ENCODE results near the gene TRMO. TPM values are rescaled to one million over a fixed set of nuclear protein-coding genes. Genes with fewer than 3 reads are reported as not detected.

The TRMO gene
- total RNA-seq, 4 donors from 2014 or later, result 14.3 to 25.3 (median 16.8) TPM

GRCh38 chr9:97864396-97864795 lies 57.9 kb downstream of the TRMO start:
- TF ChIP-seq CTCF (IDR thresholded peaks at IDR 0.05) (no peak), POLR2A (IDR thresholded peaks at IDR 0.05) (no peak), POLR2AphosphoS5 (IDR thresholded peaks at IDR 0.05) (no peak), EP300 (IDR thresholded peaks at IDR 0.05) (no peak)
- no peak overlapping the region for H3K4me3 ChIP-seq
- H3K27me3 ChIP-seq, result peaks cover 69% of the 10 kb centered on the region
- H3K9me3 ChIP-seq, result peaks cover 0 to 29% (median 0%) of the 10 kb centered on the region in 3 donors
- H3K4me1 ChIP-seq, result no peaks in the 10 kb centered on the region
- no peaks in the 10 kb centered on the region for H3K36me3 ChIP-seq
- no peak overlapping the region for H3K27ac ChIP-seq
- WGBS, 2 donors (ENCODE audit: low coverage in 1 of 2), result 62 to 67% methylated on average over 1 of the region's 1 CpG
- ATAC-seq, result no peak

GRCh38 chr9:97863314-97863713 lies 59.0 kb downstream of the TRMO start:
- 49% methylated on average over 6 of the region's 7 CpGs; no CpG with 5 or more reads in 1 of the 2 donors for WGBS, 2 donors (ENCODE audit: low coverage in 1 of 2)

GRCh38 chr9:97861148-97861475 lies 61.2 kb downstream of the TRMO start:
- peaks cover 99% of the 10 kb centered on the region for H3K27me3 ChIP-seq
- 69 to 73% methylated on average over 2 to 3 of the region's 5 CpGs for WGBS, 2 donors (ENCODE audit: low coverage in 1 of 2)
- no peak for ATAC-seq

More at GRCh38 chr9:97863314-97863713, 59.0 kb downstream of the TRMO start:
- Histone ChIP-seq H3K27ac (no peak overlapping the region), H3K27me3 (peaks cover 80% of the 10 kb centered on the region), H3K4me1 (peaks cover 0 to 1% (median 0%) of the 10 kb centered on the region in 3 donors), H3K4me3 (no peak overlapping the region), H3K9me3 (peaks cover 0 to 29% (median 0%) of the 10 kb centered on the region in 3 donors), H3K36me3 (no peaks in the 10 kb centered on the region)
- ATAC-seq, result no peak
- TF ChIP-seq CTCF (IDR thresholded peaks at IDR 0.05), result no peak
- no peak for TF ChIP-seq POLR2AphosphoS5 (IDR thresholded peaks at IDR 0.05)
- TF ChIP-seq POLR2A (IDR thresholded peaks at IDR 0.05), result no peak
- TF ChIP-seq EP300 (IDR thresholded peaks at IDR 0.05), result no peak

GRCh38 chr9:97860451-97861147 lies 61.7 kb downstream of the TRMO start:
- 40% methylated on average over 1 of the region's 10 CpGs; no CpG with 5 or more reads in 1 of the 2 donors for WGBS, 2 donors (ENCODE audit: low coverage in 1 of 2)
- H3K4me3 ChIP-seq, result no peak overlapping the region
- no peaks in the 10 kb centered on the region for H3K36me3 ChIP-seq
- H3K9me3 ChIP-seq, result peaks cover 0 to 9% (median 0%) of the 10 kb centered on the region in 3 donors
- no peak overlapping the region for H3K27ac ChIP-seq
- TF ChIP-seq POLR2A (IDR thresholded peaks at IDR 0.05) (no peak), EP300 (IDR thresholded peaks at IDR 0.05) (no peak), POLR2AphosphoS5 (IDR thresholded peaks at IDR 0.05) (no peak), CTCF (IDR thresholded peaks at IDR 0.05) (no peak)
- H3K4me1 ChIP-seq, result peaks cover 0 to 10% (median 0%) of the 10 kb centered on the region in 3 donors
- no peak for ATAC-seq
- peaks cover 99% of the 10 kb centered on the region for H3K27me3 ChIP-seq

More at GRCh38 chr9:97861148-97861475, 61.2 kb downstream of the TRMO start:
- Histone ChIP-seq H3K36me3 (no peaks in the 10 kb centered on the region), H3K9me3 (peaks cover 0 to 14% (median 0%) of the 10 kb centered on the region in 3 donors), H3K27ac (no peak overlapping the region), H3K4me3 (no peak overlapping the region), H3K4me1 (peaks cover 0 to 10% (median 0%) of the 10 kb centered on the region in 3 donors)
- TF ChIP-seq CTCF (IDR thresholded peaks at IDR 0.05) (no peak), POLR2A (IDR thresholded peaks at IDR 0.05) (no peak), EP300 (IDR thresholded peaks at IDR 0.05) (no peak), POLR2AphosphoS5 (IDR thresholded peaks at IDR 0.05) (no peak)

- Histone ChIP-seq H3K4me1 (peaks cover 0 to 17% (median 0%) of the 10 kb centered on the region in 3 donors), H3K9me3 (peaks cover 0 to 9% (median 0%) of the 10 kb centered on the region in 3 donors), H3K4me3 (no peak overlapping the region), H3K36me3 (no peaks in the 10 kb centered on the region), H3K27ac (no peak overlapping the region), H3K27me3 (peaks cover 100% of the 10 kb centered on the region)
- no CpG with 5 or more reads among the region's 2 CpGs for WGBS, 2 donors (ENCODE audit: low coverage in 1 of 2)
- no peak for ATAC-seq
- no peak for TF ChIP-seq POLR2A (IDR thresholded peaks at IDR 0.05)
- no peak for TF ChIP-seq CTCF (IDR thresholded peaks at IDR 0.05)
- no peak for TF ChIP-seq EP300 (IDR thresholded peaks at IDR 0.05)
- no peak for TF ChIP-seq POLR2AphosphoS5 (IDR thresholded peaks at IDR 0.05)
These were observed 63.0 kb downstream of the TRMO start for GRCh38 chr9:97859346-97859745.

All from gastroesophageal sphincter (tissue), 4 donors.